Activated naive CD4-positive, alpha-beta T cell treated with anti-CD3 and anti-CD28 coated beads, Interleukin-2, amount 10 ng/mL, durations not matched to agents 5 hours and 36 hours (primary cell): ENCODE results near the gene PXT1. TPM values are rescaled to one million over a fixed set of nuclear protein-coding genes. Genes with fewer than 3 reads are reported as not detected.

ENCODE experiments used
- total RNA-seq, 2 experiments: library from RNA; stranded (reverse); gene quantifications; one replicate each; pipeline ENCODE4 v1.2.3, GENCODE V29; 2021

Gene PXT1, protein sequence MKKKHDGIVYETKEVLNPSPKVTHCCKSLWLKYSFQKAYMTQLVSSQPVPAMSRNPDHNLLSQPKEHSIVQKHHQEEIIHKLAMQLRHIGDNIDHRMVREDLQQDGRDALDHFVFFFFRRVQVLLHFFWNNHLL
- total RNA-seq, result under 1 TPM; 0.17 to 0.20 TPM

DNA sequence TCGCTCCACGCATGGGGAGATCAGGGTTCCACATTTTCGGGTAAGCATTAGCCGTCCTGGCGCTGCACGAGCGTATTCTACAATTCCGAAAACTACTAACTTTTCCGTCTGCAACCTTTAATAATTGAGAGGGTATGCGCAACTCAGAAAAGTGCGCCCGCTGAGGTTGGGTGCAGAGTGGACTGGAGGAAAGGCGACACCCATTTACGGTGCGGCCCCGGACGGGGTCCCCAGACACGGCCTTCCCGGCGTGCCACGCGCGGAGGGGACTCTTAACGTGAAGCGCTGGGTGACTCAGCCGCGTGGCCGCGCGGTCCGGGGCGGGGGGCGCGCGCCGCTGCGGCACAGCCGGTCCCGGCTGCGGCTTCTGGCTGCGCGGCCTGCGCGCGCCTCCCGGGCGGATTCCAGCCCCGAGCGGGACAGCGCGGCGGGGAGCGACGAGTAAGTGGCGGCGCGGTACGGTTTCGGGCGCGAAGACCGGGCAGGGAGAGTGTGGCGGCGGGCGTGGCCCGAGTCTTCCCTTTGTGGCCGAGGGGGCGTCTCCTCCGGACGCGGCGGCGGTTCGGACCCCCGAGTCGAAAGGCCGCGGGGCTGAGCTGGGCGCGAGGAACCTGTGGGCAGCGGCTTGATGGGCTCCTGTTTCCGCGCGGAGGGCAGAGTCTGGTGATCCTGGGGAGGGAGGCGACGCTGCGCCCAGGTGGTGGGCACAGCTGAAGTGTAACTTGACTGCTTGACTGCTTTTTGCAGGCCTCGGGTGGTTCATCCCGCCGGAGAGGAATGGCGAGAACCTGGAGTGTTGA is at the start of gene PXT1, which contains the start of gene KCTD20:
Gene PXT1, minus strand, starts transcription at position 184 of the 800 bp plus-strand sequence. CDS start 16,772 bp downstream, outside the sequence.
Gene KCTD20, plus strand, starts transcription at position 330 of the 800 bp plus-strand sequence. CDS start 27,098 bp downstream, outside the sequence.

DNA sequence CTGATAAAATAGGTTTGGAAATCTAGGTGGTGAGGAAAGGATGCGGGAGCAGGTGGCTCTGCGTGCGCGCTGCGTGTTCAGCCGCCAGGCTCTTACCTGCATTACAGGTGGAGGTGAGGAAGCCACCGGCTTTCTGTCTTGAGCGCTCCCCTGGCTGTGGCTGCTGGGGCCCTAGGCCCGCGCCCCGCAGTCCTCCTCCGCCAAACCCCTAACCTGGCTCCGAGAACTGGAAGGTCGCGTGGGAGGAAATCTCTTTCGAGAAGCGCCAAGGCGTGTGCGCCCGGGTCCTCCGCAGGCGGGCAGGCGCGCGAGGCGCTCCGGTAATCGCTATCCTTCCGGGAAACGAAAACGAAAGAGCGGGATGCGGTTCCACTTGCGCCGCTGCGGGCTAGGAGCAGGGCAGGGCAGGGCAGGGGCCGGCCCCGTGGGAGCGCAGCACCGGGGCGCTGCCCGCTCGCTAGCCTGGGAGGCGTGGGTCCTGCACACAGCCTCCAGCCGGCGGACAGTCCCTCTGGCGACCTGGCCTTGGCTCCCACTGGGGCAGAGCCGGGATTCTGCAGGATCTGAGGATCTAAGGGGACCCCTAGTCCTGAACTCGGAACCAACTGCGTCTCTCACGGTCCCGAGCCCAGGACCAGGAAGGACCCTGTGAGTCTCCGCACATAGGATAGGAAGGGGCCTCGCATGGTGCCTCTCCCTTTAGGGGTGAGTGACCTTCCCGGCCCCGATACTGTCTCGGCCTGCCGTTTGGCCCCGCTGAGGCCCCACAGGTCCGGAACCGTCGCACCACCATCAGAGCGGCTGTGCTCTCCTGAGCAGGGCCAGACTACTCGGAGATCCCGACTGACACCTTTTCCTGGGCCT is 55.0 kb downstream of the PXT1 start, which contains the start of gene ETV7:
Gene ETV7, minus strand, starts transcription at position 230 of the 864 bp plus-strand sequence. Its CDS starts 128 bp downstream, at position 102.

Other genes with a start within 250 kb of the PXT1 start
- gene BRPF3, start 246.1 kb downstream of the PXT1 start, total RNA-seq, result 10 to 100 TPM; 21.5 to 23.1 TPM
- not detected for gene PNPLA1, start 172.8 kb downstream of the PXT1 start, total RNA-seq
- not detected for gene BNIP5, start 106.0 kb downstream of the PXT1 start, total RNA-seq
- 1 to 10 TPM; 5.2 to 5.3 TPM for gene ETV7, start 55.2 kb downstream of the PXT1 start, total RNA-seq
- 10 to 100 TPM; 50.4 to 51.4 TPM for gene KCTD20, start 146 bp upstream of the PXT1 start, total RNA-seq
- gene STK38, start 104.6 kb upstream of the PXT1 start, total RNA-seq, result 10 to 100 TPM; 91.6 to 95.9 TPM
- 100 to 1,000 TPM; 370 to 371 TPM for gene SRSF3, start 151.5 kb upstream of the PXT1 start, total RNA-seq
- gene CDKN1A, start 235.9 kb upstream of the PXT1 start, total RNA-seq, result 10 to 100 TPM; 41.7 to 43.4 TPM